NCI-H2196 treated with DMSO at 0.1 percent for 48 hours (cell line): ENCODE results near the gene AKR1D1.
"Not testable (repeated sequence)": the region's sequence is repeated elsewhere in the genome, so short reads cannot be mapped to it uniquely, and the experiment has no call there.

Experiments
- DNase-seq: peaks from one replicate; lab custom pipeline; 2025; ENCODE audit not compliant: unreplicated experiment; lab: John Stamatoyannopoulos, UW

The AKR1D1 gene

GRCh38 chr7:138076196-138076595, at the start of gene AKR1D1:
Gene AKR1D1 (plus strand): TSS chr7:138076459. CDS start chr7:138076519, 60 bp downstream.
- no peak for DNase-seq

GRCh38 chr7:138027100-138027499, 49.2 kb upstream of the AKR1D1 start:
- DNase-seq, result no peak

GRCh38 chr7:138029126-138029525, 47.1 kb upstream of the AKR1D1 start:
- no peak for DNase-seq

- no peak for DNase-seq
These were observed 46.3 kb upstream of the AKR1D1 start for GRCh38 chr7:138029941-138030340.

- DNase-seq, result no peak
These were observed 45.4 kb upstream of the AKR1D1 start for GRCh38 chr7:138030679-138031351.

GRCh38 chr7:138032186-138032585, 44.1 kb upstream of the AKR1D1 start:
- DNase-seq, result no peak

GRCh38 chr7:138032770-138033169, 43.5 kb upstream of the AKR1D1 start:
- DNase-seq, result no peak

GRCh38 chr7:138033241-138033640, 43.0 kb upstream of the AKR1D1 start:
- DNase-seq, result no peak

- no peak for DNase-seq
These were observed 40.1 kb upstream of the AKR1D1 start for GRCh38 chr7:138036135-138036534.

- not testable (repeated sequence) for DNase-seq
These were observed 36.2 kb upstream of the AKR1D1 start for GRCh38 chr7:138040063-138040462.

GRCh38 chr7:138044897-138045296, 31.4 kb upstream of the AKR1D1 start:
- DNase-seq, result no peak

GRCh38 chr7:138047907-138048306, 28.4 kb upstream of the AKR1D1 start:
- DNase-seq, result no peak

GRCh38 chr7:138049505-138050116, 26.6 kb upstream of the AKR1D1 start:
- DNase-seq, result no peak

GRCh38 chr7:138051712-138052247, 24.5 kb upstream of the AKR1D1 start:
- not testable (repeated sequence) for DNase-seq

GRCh38 chr7:138052696-138053095, 23.6 kb upstream of the AKR1D1 start:
- DNase-seq, result no peak

GRCh38 chr7:138055698-138056097, 20.6 kb upstream of the AKR1D1 start:
- not testable (repeated sequence) for DNase-seq

- no peak for DNase-seq
These were observed 12.9 kb upstream of the AKR1D1 start for GRCh38 chr7:138063400-138063799.

- DNase-seq, result no peak
These were observed 11.4 kb upstream of the AKR1D1 start for GRCh38 chr7:138064856-138065357.

- DNase-seq, result no peak
These were observed 10.4 kb upstream of the AKR1D1 start for GRCh38 chr7:138065827-138066226.

- DNase-seq, result no peak
These were observed 9.3 kb upstream of the AKR1D1 start for GRCh38 chr7:138066954-138067394.

GRCh38 chr7:138067774-138068173, 8.5 kb upstream of the AKR1D1 start:
- DNase-seq, result no peak

GRCh38 chr7:138070908-138071307, 5.4 kb upstream of the AKR1D1 start:
- no peak for DNase-seq
